ENCODE results near the gene FRS2. TPM values are rescaled to one million over a fixed set of nuclear protein-coding genes. Genes with fewer than 3 reads are reported as not detected.

The FRS2 gene
- total RNA-seq, 5 donors from 2014 or later (not counting 1 experiment from before 2014, with no cell fraction given) = 22.0 to 30.2 (median 26.2) TPM

DNA sequence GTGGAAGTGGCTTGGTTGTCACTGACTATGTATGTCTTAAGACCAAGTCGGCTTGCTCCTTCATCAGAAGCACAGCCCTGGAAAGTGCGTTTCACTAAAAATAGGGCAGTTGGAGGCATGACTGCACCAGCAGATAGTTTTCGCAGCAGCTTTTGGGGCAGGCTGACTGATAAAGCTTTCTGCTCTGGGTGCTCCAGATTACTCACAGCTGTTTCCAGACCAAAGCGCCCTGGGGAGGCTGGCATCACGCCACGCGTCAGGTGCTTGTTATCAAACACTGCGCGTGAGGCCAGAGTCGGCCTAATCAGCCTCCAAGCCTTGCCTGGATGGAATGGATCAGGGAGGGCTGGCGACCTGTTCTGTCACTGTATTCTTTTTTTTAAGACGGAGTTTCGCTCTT lies 153.8 kb downstream of the FRS2 start:
- H3K27me3 Mint-ChIP-seq = peaks cover 10 to 12% of the 10 kb centered on the region in 2 donors
- H3K27ac Mint-ChIP-seq = no peak overlapping the region
- no peaks in the 10 kb centered on the region for H3K4me1 Mint-ChIP-seq
- H3K27ac ChIP-seq (ENCODE audit: low read length) = no peak overlapping the region
- H3K9me3 Mint-ChIP-seq = no peaks in the 10 kb centered on the region
- H3K9me3 ChIP-seq = no peaks in the 10 kb centered on the region
- H3K27me3 ChIP-seq (replicated peaks in 1 of 2; ENCODE audit: control insufficient read depth in 2 of 2, extremely low read depth in 1 of 2, insufficient read depth in 2 of 2, low read length in 1 of 2) = peaks cover 0 to 14% of the 10 kb centered on the region in 2 experiments
- no peak overlapping the region for H3K4me3 ChIP-seq (ENCODE audit: control insufficient read depth in 1 of 2, extremely low read depth in 1 of 2, low read length in 1 of 2)
- ChIA-PET CTCF (no interaction called here), POLR2A (no interaction called here)
- H3K4me3 Mint-ChIP-seq = no peak overlapping the region
- H3K36me3 Mint-ChIP-seq = no peaks in the 10 kb centered on the region
- no peak for DNase-seq
- no peaks in the 10 kb centered on the region for H3K36me3 ChIP-seq (ENCODE audit: control insufficient read depth in 2 of 2, extremely low read depth in 1 of 2, insufficient read depth in 1 of 2, low read length in 1 of 2)
- 94% methylated on average over 10 of the region's 13 CpGs for WGBS (ENCODE audit: insufficient coverage)
- H3K4me1 ChIP-seq (ENCODE audit: control insufficient read depth in 1 of 2, extremely low read depth in 1 of 2, insufficient read depth in 2 of 2, low read length in 2 of 2) = no peaks in the 10 kb centered on the region
- ATAC-seq (replicated peaks in 1 of 4) = no peak

DNA sequence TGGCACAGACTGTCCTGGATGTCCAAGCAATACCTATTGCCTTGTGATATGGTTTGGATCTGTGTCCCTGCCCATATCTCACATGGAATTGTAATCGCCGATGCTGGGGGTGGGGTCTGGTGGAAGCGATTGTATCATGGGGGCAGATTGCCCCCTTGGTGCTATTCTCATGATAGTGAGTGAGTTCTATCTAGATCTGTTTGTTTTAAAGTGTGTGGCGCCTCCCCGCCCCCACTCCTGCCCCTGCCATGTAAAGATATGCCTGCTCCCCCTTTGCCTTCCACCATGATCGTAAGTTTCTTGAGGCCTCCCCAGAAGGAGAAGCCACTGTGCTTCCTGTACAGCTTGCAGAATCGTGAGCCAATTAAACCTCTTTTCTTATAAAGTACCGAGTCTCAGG lies 157.3 kb downstream of the FRS2 start:
- no CpG with 5 or more reads among the region's 8 CpGs for WGBS (ENCODE audit: insufficient coverage)
- no peak overlapping the region for H3K27ac Mint-ChIP-seq
- no peak overlapping the region for H3K4me3 ChIP-seq (ENCODE audit: control insufficient read depth in 1 of 2, extremely low read depth in 1 of 2, low read length in 1 of 2)
- no peaks in the 10 kb centered on the region for H3K36me3 Mint-ChIP-seq
- DNase-seq = no peak
- no peak overlapping the region for H3K4me3 Mint-ChIP-seq
- H3K27ac ChIP-seq (ENCODE audit: low read length) = no peak overlapping the region
- H3K9me3 Mint-ChIP-seq = no peaks in the 10 kb centered on the region
- H3K4me1 ChIP-seq (ENCODE audit: control insufficient read depth in 1 of 2, extremely low read depth in 1 of 2, insufficient read depth in 2 of 2, low read length in 2 of 2) = no peaks in the 10 kb centered on the region
- H3K27me3 ChIP-seq (replicated peaks in 1 of 2; ENCODE audit: control insufficient read depth in 2 of 2, extremely low read depth in 1 of 2, insufficient read depth in 2 of 2, low read length in 1 of 2) = peaks cover 0 to 14% of the 10 kb centered on the region in 2 experiments
- ChIA-PET POLR2A (no interaction called here), CTCF (no interaction called here)
- peaks cover 0 to 4% (median 0%) of the 10 kb centered on the region in 3 donors for H3K4me1 Mint-ChIP-seq
- no peak for ATAC-seq (replicated peaks in 1 of 4)
- H3K27me3 Mint-ChIP-seq = peaks cover 3 to 5% of the 10 kb centered on the region in 2 donors
- H3K9me3 ChIP-seq = no peaks in the 10 kb centered on the region
- H3K36me3 ChIP-seq (ENCODE audit: control insufficient read depth in 2 of 2, extremely low read depth in 1 of 2, insufficient read depth in 1 of 2, low read length in 1 of 2) = no peaks in the 10 kb centered on the region

Other genes with a start within 250 kb of the FRS2 start
- gene CPSF6, start 230.8 kb upstream of the FRS2 start, total RNA-seq = 100 to 1,000 TPM in 1 of 5 donors, 10 to 100 TPM in 4; 84.3 to 111 (median 86.7) TPM
- 10 to 100 TPM in 1 of 5 donors, 1 to 10 TPM in 4; 3.4 to 17.4 (median 5.0) TPM for gene LYZ, start 122.0 kb upstream of the FRS2 start, total RNA-seq
- 10 to 100 TPM; 16.3 to 29.6 (median 21.5) TPM for gene YEATS4, start 110.6 kb upstream of the FRS2 start, total RNA-seq
- gene CCT2, start 115.1 kb downstream of the FRS2 start, total RNA-seq = 100 to 1,000 TPM; 108 to 183 (median 111) TPM
- not detected for gene LRRC10, start 140.5 kb downstream of the FRS2 start, total RNA-seq
- not detected for gene BEST3, start 228.9 kb downstream of the FRS2 start, total RNA-seq

Data from T-cell (primary cell).